ENCODE measurements around the gene PADI4. TPM values are rescaled to one million over a fixed set of nuclear protein-coding genes. Genes with fewer than 3 reads are reported as not detected.

PADI4 gene
- total and polyA plus RNA-seq, 4 experiments from 2014 or later, result 0.08 to 0.14 TPM; not detected in 2

- Mint-ChIP-seq H3K9me3 (peaks cover 0 to 11% (median 7%) of the 10 kb centered on the region in 8 donors), H3K4me3 (no peak overlapping the region), H3K27ac (no peak overlapping the region), H3K36me3 (peaks cover 0 to 3% of the 10 kb centered on the region in 2 donors), H3K4me1 (peaks cover 0 to 2% (median under 1%) of the 10 kb centered on the region in 4 donors), H3K27me3 (peaks cover 28 to 30% of the 10 kb centered on the region in 2 donors)
- H3K9me3 ChIP-seq (ENCODE audit: control insufficient read depth in 1 of 2, low read length in 2 of 2), result peaks cover 0 to 4% of the 10 kb centered on the region in 2 donors
- H3K36me3 ChIP-seq (ENCODE audit: insufficient read depth, low read length), result no peaks in the 10 kb centered on the region
- ChIA-PET POLR2A (ENCODE audit: partially characterized antibody) (no interaction called here), CTCF (ENCODE audit: partially characterized antibody) (no interaction called here)
- intact Hi-C loops (cut with micrococcal nuclease), result no loop called here
- no peaks in the 10 kb centered on the region for H3K4me1 ChIP-seq (ENCODE audit: insufficient read depth, low read length)
- no peak overlapping the region for H3K27ac ChIP-seq (ENCODE audit: low read depth, low read length)
- H3K4me3 ChIP-seq (ENCODE audit: low read length in 2 of 2), result no peak overlapping the region
- no peaks in the 10 kb centered on the region for H3K27me3 ChIP-seq (ENCODE audit: insufficient read depth, low read length)
- no peak for DNase-seq
Measured at GRCh38 chr1:17306921-17307320, 1.1 kb upstream of the PADI4 start.

GRCh38 chr1:17307329-17307728 is 668 bp upstream of the PADI4 start:
- Histone ChIP-seq H3K9me3 (ENCODE audit: control insufficient read depth in 1 of 2, low read length in 2 of 2) (peaks cover 0 to under 1% of the 10 kb centered on the region in 2 donors), H3K4me3 (ENCODE audit: low read length in 2 of 2) (no peak overlapping the region), H3K36me3 (ENCODE audit: insufficient read depth, low read length) (no peaks in the 10 kb centered on the region), H3K4me1 (ENCODE audit: insufficient read depth, low read length) (peaks cover 1% of the 10 kb centered on the region), H3K27ac (ENCODE audit: low read depth, low read length) (no peak overlapping the region), H3K27me3 (ENCODE audit: insufficient read depth, low read length) (no peaks in the 10 kb centered on the region)
- Mint-ChIP-seq H3K9me3 (peaks cover 0 to 7% (median 3%) of the 10 kb centered on the region in 8 donors), H3K4me1 (peaks cover 1 to 5% (median 3%) of the 10 kb centered on the region in 4 donors), H3K27me3 (peaks cover 28 to 31% of the 10 kb centered on the region in 2 donors), H3K36me3 (no peaks in the 10 kb centered on the region), H3K4me3 (no peak overlapping the region), H3K27ac (no peak overlapping the region)
- no peak for DNase-seq
- intact Hi-C loops (cut with micrococcal nuclease), result no loop called here
- ChIA-PET CTCF (ENCODE audit: partially characterized antibody) (no interaction called here), POLR2A (ENCODE audit: partially characterized antibody) (no interaction called here)

GRCh38 chr1:17308593-17308992 is 596 bp downstream of the PADI4 start:
- CTCF ChIA-PET (ENCODE audit: partially characterized antibody), result no interaction called here
- Mint-ChIP-seq H3K27me3 (peaks cover 29 to 34% of the 10 kb centered on the region in 2 donors), H3K9me3 (peaks cover 0 to 2% (median 0%) of the 10 kb centered on the region in 8 donors), H3K27ac (no peak overlapping the region), H3K36me3 (no peaks in the 10 kb centered on the region), H3K4me1 (peaks cover 4 to 8% (median 6%) of the 10 kb centered on the region in 4 donors), H3K4me3 (no peak overlapping the region)
- H3K4me3 ChIP-seq (ENCODE audit: low read length in 2 of 2), result no peak overlapping the region
- H3K4me1 ChIP-seq (ENCODE audit: insufficient read depth, low read length), result peaks cover 4% of the 10 kb centered on the region
- no peaks in the 10 kb centered on the region for H3K36me3 ChIP-seq (ENCODE audit: insufficient read depth, low read length)
- POLR2A ChIA-PET (ENCODE audit: partially characterized antibody), result no interaction called here
- H3K27ac ChIP-seq (ENCODE audit: low read depth, low read length), result no peak overlapping the region
- intact Hi-C loops (cut with micrococcal nuclease), result no loop called here
- H3K27me3 ChIP-seq (ENCODE audit: insufficient read depth, low read length), result no peaks in the 10 kb centered on the region
- H3K9me3 ChIP-seq (ENCODE audit: control insufficient read depth in 1 of 2, low read length in 2 of 2), result no peaks in the 10 kb centered on the region
- no peak for DNase-seq

GRCh38 chr1:17309426-17310067 is 1.6 kb downstream of the PADI4 start:
- no peak for DNase-seq
- intact Hi-C loops (cut with micrococcal nuclease), result no loop called here
- no peak overlapping the region for H3K27ac ChIP-seq (ENCODE audit: low read depth, low read length)
- Mint-ChIP-seq H3K36me3 (no peaks in the 10 kb centered on the region), H3K27me3 (peaks cover 29 to 34% of the 10 kb centered on the region in 2 donors), H3K4me3 (peak overlapping the region in 1 of 8 donors; percentile 39), H3K4me1 (peaks cover 4 to 8% (median 6%) of the 10 kb centered on the region in 4 donors), H3K27ac (no peak overlapping the region), H3K9me3 (peaks cover 0 to 2% (median 0%) of the 10 kb centered on the region in 8 donors)
- H3K9me3 ChIP-seq (ENCODE audit: control insufficient read depth in 1 of 2, low read length in 2 of 2), result no peaks in the 10 kb centered on the region
- peaks cover 4% of the 10 kb centered on the region for H3K4me1 ChIP-seq (ENCODE audit: insufficient read depth, low read length)
- H3K4me3 ChIP-seq (ENCODE audit: low read length in 2 of 2), result no peak overlapping the region
- ChIA-PET POLR2A (ENCODE audit: partially characterized antibody) (no interaction called here), CTCF (ENCODE audit: partially characterized antibody) (no interaction called here)
- no peaks in the 10 kb centered on the region for H3K27me3 ChIP-seq (ENCODE audit: insufficient read depth, low read length)
- H3K36me3 ChIP-seq (ENCODE audit: insufficient read depth, low read length), result no peaks in the 10 kb centered on the region

- DNase-seq, result no peak
- intact Hi-C loops (cut with micrococcal nuclease), result no loop called here
- peaks cover 4 to 8% (median 6%) of the 10 kb centered on the region in 4 donors for H3K4me1 Mint-ChIP-seq
- no peaks in the 10 kb centered on the region for H3K36me3 Mint-ChIP-seq
- Histone ChIP-seq H3K9me3 (ENCODE audit: control insufficient read depth in 1 of 2, low read length in 2 of 2) (no peaks in the 10 kb centered on the region), H3K4me1 (ENCODE audit: insufficient read depth, low read length) (peaks cover 4% of the 10 kb centered on the region), H3K36me3 (ENCODE audit: insufficient read depth, low read length) (no peaks in the 10 kb centered on the region), H3K27me3 (ENCODE audit: insufficient read depth, low read length) (no peaks in the 10 kb centered on the region), H3K27ac (ENCODE audit: low read depth, low read length) (no peak overlapping the region), H3K4me3 (ENCODE audit: low read length in 2 of 2) (no peak overlapping the region)
- H3K27ac Mint-ChIP-seq, result no peak overlapping the region
- H3K27me3 Mint-ChIP-seq, result peaks cover 29 to 33% of the 10 kb centered on the region in 2 donors
- CTCF ChIA-PET (ENCODE audit: partially characterized antibody), result no interaction called here
- POLR2A ChIA-PET (ENCODE audit: partially characterized antibody), result no interaction called here
- peaks cover 0 to 2% (median 0%) of the 10 kb centered on the region in 8 donors for H3K9me3 Mint-ChIP-seq
- H3K4me3 Mint-ChIP-seq, result no peak overlapping the region
Measured at GRCh38 chr1:17310068-17310640, 2.2 kb downstream of the PADI4 start.

- no peak overlapping the region for H3K4me3 Mint-ChIP-seq
- peaks cover 4 to 8% (median 6%) of the 10 kb centered on the region in 4 donors for H3K4me1 Mint-ChIP-seq
- Histone ChIP-seq H3K4me3 (ENCODE audit: low read length in 2 of 2) (no peak overlapping the region), H3K9me3 (ENCODE audit: control insufficient read depth in 1 of 2, low read length in 2 of 2) (no peaks in the 10 kb centered on the region), H3K27ac (ENCODE audit: low read depth, low read length) (no peak overlapping the region), H3K27me3 (ENCODE audit: insufficient read depth, low read length) (no peaks in the 10 kb centered on the region), H3K4me1 (ENCODE audit: insufficient read depth, low read length) (peaks cover 4% of the 10 kb centered on the region), H3K36me3 (ENCODE audit: insufficient read depth, low read length) (no peaks in the 10 kb centered on the region)
- no peak for DNase-seq
- no peaks in the 10 kb centered on the region for H3K36me3 Mint-ChIP-seq
- intact Hi-C loops (cut with micrococcal nuclease), result no loop called here
- no peak overlapping the region for H3K27ac Mint-ChIP-seq
- H3K27me3 Mint-ChIP-seq, result peaks cover 18 to 19% of the 10 kb centered on the region in 2 donors
- CTCF ChIA-PET (ENCODE audit: partially characterized antibody), result no interaction called here
- H3K9me3 Mint-ChIP-seq, result no peaks in the 10 kb centered on the region
- POLR2A ChIA-PET (ENCODE audit: partially characterized antibody), result no interaction called here
Measured at GRCh38 chr1:17313530-17314309, 5.7 kb downstream of the PADI4 start.

GRCh38 chr1:17314491-17314971 is 6.5 kb downstream of the PADI4 start:
- H3K27ac ChIP-seq (ENCODE audit: low read depth, low read length), result no peak overlapping the region
- peaks cover 13 to 16% of the 10 kb centered on the region in 2 donors for H3K27me3 Mint-ChIP-seq
- H3K4me1 ChIP-seq (ENCODE audit: insufficient read depth, low read length), result peaks cover 4% of the 10 kb centered on the region
- no peak overlapping the region for H3K4me3 ChIP-seq (ENCODE audit: low read length in 2 of 2)
- no peaks in the 10 kb centered on the region for H3K27me3 ChIP-seq (ENCODE audit: insufficient read depth, low read length)
- H3K9me3 ChIP-seq (ENCODE audit: control insufficient read depth in 1 of 2, low read length in 2 of 2), result no peaks in the 10 kb centered on the region
- POLR2A ChIA-PET (ENCODE audit: partially characterized antibody), result no interaction called here
- no peaks in the 10 kb centered on the region for H3K36me3 Mint-ChIP-seq
- H3K27ac Mint-ChIP-seq, result no peak overlapping the region
- H3K36me3 ChIP-seq (ENCODE audit: insufficient read depth, low read length), result no peaks in the 10 kb centered on the region
- CTCF ChIA-PET (ENCODE audit: partially characterized antibody), result no interaction called here
- peaks cover 4 to 8% (median 6%) of the 10 kb centered on the region in 4 donors for H3K4me1 Mint-ChIP-seq
- DNase-seq, result no peak
- no peak overlapping the region for H3K4me3 Mint-ChIP-seq
- peaks cover 0 to 2% (median 0%) of the 10 kb centered on the region in 8 donors for H3K9me3 Mint-ChIP-seq
- intact Hi-C loops (cut with micrococcal nuclease), result no loop called here
